Heart left ventricle (tissue), 13 donors: Measurements from ENCODE around the gene CCL23.

Experiments
- CTCF ChIP-seq, 12 donors: fragments of 200-600 bp; sonication (generic) in 4 of 12; IDR thresholded peaks; one replicate each; pipeline versions ENCODE4 v1.5.0 to v1.8.0; 2018 to 2022; ENCODE audit warnings: antibody characterized with exemption in 12 of 12, mild to moderate bottlenecking in 5 of 12
- POLR2A ChIP-seq, 2 donors: fragments of 450-650 bp; IDR thresholded peaks; one replicate each; pipeline ENCODE4 v1.6.1; 2017; ENCODE audit warnings: antibody characterized with exemption in 2 of 2, mild to moderate bottlenecking in 2 of 2, moderate library complexity in 2 of 2
- donor health status: ischemic (EF 13 %, LVEDD 7.1; RV severe dilation, severe dysfunction).
- donor health status: DM: no; HTN: yes; CAD: no.
- donor health status: DM: no; HTN: no; CAD: no.
- donor health status: ischemic (EF 25% LVEDD 6.9; RV normal size, moderate dysfunction).
- donor health status: ischemic (EF 25% LVEDD 5.7; RV mildly dilated, moderate dysfunction).
- donor health status: ischemic (EF 35%, LVEDD 5.7; RV mildly dilated, moderate dysfunction).
- donor health status: nonischemic (EF 11% LVEDD 7.7; RV severe dilation, severe dysfunction).
- donor health status: DM: yes; HTN: yes; CAD: no.
- donor health status: PGD.
- donor health status: ischemic (EF 29% LVEDD 5.4; RV normal size, mild dysfunction).
- donor health status: nonischemic (EF 23%, LVEDD 6.1; RV moderate dilation, normal function).

- no peak for TF ChIP-seq POLR2A (IDR thresholded peaks at IDR 0.05)
- no peak for TF ChIP-seq CTCF (IDR thresholded peaks at IDR 0.05)
Measured at GRCh38 chr17:35988164-35988563, 29.6 kb downstream of the CCL23 start.
